ENCODE measurements around the gene NLRP7. TPM values are rescaled to one million over a fixed set of nuclear protein-coding genes. Genes with fewer than 3 reads are reported as not detected.
"Not testable (repeated sequence)": the region's sequence is repeated elsewhere in the genome, so short reads cannot be mapped to it uniquely, and the experiment has no call there.

Gene NLRP7
- total and polyA plus RNA-seq, 9 donors: 0.10 to 0.64 TPM; not detected in 7

GRCh38 chr19:54937926-54938325, 9.4 kb downstream of the NLRP7 start:
- 79 to 82% (median 82%) methylated on average over 9 of the region's 9 CpGs for WGBS, 3 donors
- Histone ChIP-seq H3K27me3 (no peaks in the 10 kb centered on the region), H3K4me3 (no peak overlapping the region), H3K27ac (no peak overlapping the region), H3K4me1 (ENCODE audit: insufficient read depth) (no peaks in the 10 kb centered on the region), H3K9me3 (no peaks in the 10 kb centered on the region), H3K36me3 (no peaks in the 10 kb centered on the region)
- no peak for DNase-seq
- TF ChIP-seq EP300 (IDR thresholded peaks at IDR 0.05): no peak
- TF ChIP-seq POLR2A (IDR thresholded peaks at IDR 0.05): no peak
- TF ChIP-seq CTCF (IDR thresholded peaks at IDR 0.05): no peak
- intact Hi-C loops (cut with DNase I): no loop called here

- no peak overlapping the region for H3K4me3 ChIP-seq
- H3K27me3 ChIP-seq: no peaks in the 10 kb centered on the region
- WGBS, 3 donors: 88 to 96% (median 91%) methylated on average over 2 of the region's 2 CpGs
- no peak for DNase-seq
- H3K9me3 ChIP-seq: no peaks in the 10 kb centered on the region
- TF ChIP-seq CTCF (IDR thresholded peaks at IDR 0.05) (no peak), POLR2A (IDR thresholded peaks at IDR 0.05) (no peak), EP300 (IDR thresholded peaks at IDR 0.05) (no peak)
- H3K4me1 ChIP-seq (ENCODE audit: insufficient read depth): no peaks in the 10 kb centered on the region
- no peak overlapping the region for H3K27ac ChIP-seq
- intact Hi-C loops (cut with DNase I): no loop called here
- H3K36me3 ChIP-seq: no peaks in the 10 kb centered on the region
Observed at GRCh38 chr19:54928299-54928698, 19.0 kb downstream of the NLRP7 start.

GRCh38 chr19:54923276-54923675, 24.1 kb downstream of the NLRP7 start:
- DNase-seq: no peak
- WGBS, 3 donors: 60 to 64% (median 62%) methylated on average over 9 of the region's 9 CpGs
- no peak for TF ChIP-seq EP300 (IDR thresholded peaks at IDR 0.05)
- TF ChIP-seq POLR2A (IDR thresholded peaks at IDR 0.05): no peak
- no peak for TF ChIP-seq CTCF (IDR thresholded peaks at IDR 0.05)
- H3K27me3 ChIP-seq: no peaks in the 10 kb centered on the region
- no peak overlapping the region for H3K4me3 ChIP-seq
- intact Hi-C loops (cut with DNase I): no loop called here
- no peak overlapping the region for H3K27ac ChIP-seq
- H3K4me1 ChIP-seq (ENCODE audit: insufficient read depth): no peaks in the 10 kb centered on the region
- no peaks in the 10 kb centered on the region for H3K9me3 ChIP-seq
- H3K36me3 ChIP-seq: no peaks in the 10 kb centered on the region

DNA sequence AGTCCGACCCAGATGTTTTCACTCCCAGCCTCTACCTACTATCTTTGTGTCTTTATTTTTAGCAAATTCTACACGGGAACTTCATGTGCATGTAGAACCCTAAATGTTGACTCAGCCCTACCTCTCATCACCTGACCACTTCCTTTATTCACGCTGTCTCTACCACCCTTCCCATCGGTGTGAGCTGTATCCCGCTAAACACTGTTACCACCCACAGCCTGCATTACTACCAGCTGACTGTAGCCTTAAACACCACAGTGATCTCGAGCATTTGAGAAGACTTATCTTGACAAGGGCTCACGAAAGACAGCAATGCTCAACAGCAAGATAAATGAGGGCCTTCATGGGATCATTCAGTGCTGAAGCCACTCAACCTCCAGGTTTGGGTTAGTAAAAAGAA, 26.2 kb downstream of the NLRP7 start:
- intact Hi-C loops (cut with DNase I): no loop called here

DNA sequence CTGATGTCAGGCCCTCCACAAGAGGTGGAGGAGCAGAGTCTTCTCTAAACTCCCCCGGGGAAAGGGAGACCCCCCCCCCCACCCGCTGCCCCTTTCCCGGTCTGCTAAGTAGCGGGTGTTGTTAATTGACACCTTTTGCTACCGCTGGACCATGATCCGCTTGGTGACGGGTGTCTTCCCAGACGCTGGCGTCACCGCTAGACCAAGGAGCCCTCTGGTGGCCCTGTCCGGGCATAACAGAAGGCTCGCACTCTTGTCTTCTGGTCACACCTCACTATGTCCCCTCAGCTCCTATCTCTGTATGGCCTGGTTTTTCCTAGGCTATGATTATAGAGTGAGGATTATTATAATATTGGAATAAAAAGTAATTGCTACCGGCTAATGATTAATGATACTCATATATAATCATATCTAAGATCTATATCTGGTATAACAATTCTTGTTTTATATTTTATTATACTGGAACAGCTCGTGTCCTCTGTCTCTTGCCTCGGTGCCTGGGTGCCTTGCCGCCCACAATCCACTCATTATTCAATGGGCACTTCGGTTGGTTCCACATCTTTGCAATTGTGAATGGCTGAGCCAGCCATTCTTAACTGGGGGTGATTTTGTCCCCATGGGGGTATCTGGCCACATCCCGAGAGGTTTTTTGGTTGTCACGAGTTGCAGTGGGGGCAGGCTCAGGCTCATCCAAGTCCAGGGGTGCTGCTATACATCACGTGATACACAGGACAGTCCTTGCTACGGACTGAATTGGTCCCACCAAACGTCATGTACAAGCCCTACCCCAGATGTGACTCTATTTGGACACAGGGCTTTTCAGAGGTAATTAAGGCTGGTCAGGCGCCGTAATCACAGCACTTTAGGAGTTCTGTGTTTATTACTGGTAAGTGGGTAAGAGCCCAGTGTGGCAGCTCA, 27.4 kb downstream of the NLRP7 start:
- DNase-seq; H3K36me3 ChIP-seq; H3K27me3 ChIP-seq; H3K27ac ChIP-seq; H3K4me3 ChIP-seq; H3K9me3 ChIP-seq; intact Hi-C loops (cut with DNase I); H3K4me1 ChIP-seq (ENCODE audit: insufficient read depth): not testable (repeated sequence)
- WGBS, 3 donors: 31 to 43% (median 40%) methylated on average over 17 to 23 of the region's 24 CpGs

More for the DNA sequence above, 26.2 kb downstream of the NLRP7 start:
- H3K9me3 ChIP-seq: no peaks in the 10 kb centered on the region
- H3K27me3 ChIP-seq: no peaks in the 10 kb centered on the region
- H3K27ac ChIP-seq: no peak overlapping the region
- H3K36me3 ChIP-seq: no peaks in the 10 kb centered on the region
- 66 to 68% (median 67%) methylated on average over 7 of the region's 7 CpGs for WGBS, 3 donors
- DNase-seq: no peak
- no peak overlapping the region for H3K4me3 ChIP-seq
- H3K4me1 ChIP-seq (ENCODE audit: insufficient read depth): no peaks in the 10 kb centered on the region
- TF ChIP-seq POLR2A (IDR thresholded peaks at IDR 0.05) (no peak), CTCF (IDR thresholded peaks at IDR 0.05) (no peak), EP300 (IDR thresholded peaks at IDR 0.05) (no peak)
